H1 (cell line): ENCODE results near the gene PES1. TPM values are rescaled to one million over a fixed set of nuclear protein-coding genes. Genes with fewer than 3 reads are reported as not detected.

ENCODE experiments used
- CBX8 ChIP-seq: fragments of 300-800, 300-1000 bp; sonication (generic); IDR thresholded peaks from 2 replicates; pipeline ENCODE4 v1.7.1; 2016; ENCODE audit warnings: low read depth, low read length, borderline replicate concordance
- CHD1 ChIP-seq: IDR thresholded peaks from 2 replicates; pipeline ENCODE4 v1.6.1; 2012; ENCODE audit warnings: low read depth, low read length, improper control_type of control experiment
- HDAC2 ChIP-seq, 2 experiments: fragments of 300-600 bp in 1 of 2; sonication (generic) in 1 of 2; IDR thresholded peaks; 2 replicates each; pipeline ENCODE4 v1.6.1; 2011 to 2012; ENCODE audit warnings: low read depth in 2 of 2, low read length in 2 of 2, mild to moderate bottlenecking in 2 of 2, moderate library complexity in 2 of 2, borderline replicate concordance in 1 of 2, inconsistent platforms in 1 of 2
- NRF1 ChIP-seq: IDR thresholded peaks from 2 replicates; pipeline ENCODE4 v1.6.1; 2011; ENCODE audit warnings: mild to moderate bottlenecking, low read depth, low read length, improper control_type of control experiment
- POU5F1 ChIP-seq: IDR thresholded peaks from 2 replicates; pipeline ENCODE4 v1.6.1; 2011; ENCODE audit warnings: low read depth, mild to moderate bottlenecking, low read length, moderate library complexity
- RAD21 ChIP-seq, 2 experiments: IDR thresholded peaks in 1 of 2; conservative IDR thresholded peaks in 1 of 2; 2 replicates each; pipeline ENCODE4 v1.6.1; 2011; ENCODE audit warnings: low read depth in 2 of 2, low read length in 2 of 2, improper control_type of control experiment in 1 of 2, inconsistent platforms in 1 of 2, mild to moderate bottlenecking in 1 of 2, moderate library complexity in 1 of 2
- RNF2 ChIP-seq: fragments of 200-900, 300-1000 bp; sonication (generic); IDR thresholded peaks from 2 replicates; pipeline ENCODE4 v1.7.1; 2016; ENCODE audit warnings: borderline replicate concordance, low read depth, mild to moderate bottlenecking, antibody characterized with exemption, low read length; ENCODE audit not compliant: poor library complexity, severe bottlenecking; ENCODE audit errors: missing control alignments
- SRF ChIP-seq: IDR thresholded peaks from 2 replicates; pipeline ENCODE4 v1.6.1; 2011; ENCODE audit warnings: mild to moderate bottlenecking, low read depth, low read length, moderate library complexity
- YY1 ChIP-seq: IDR thresholded peaks from 2 replicates; pipeline ENCODE4 v1.6.1; 2011; ENCODE audit warnings: low read depth, mild to moderate bottlenecking, low read length
- polyA plus RNA-seq, 7 experiments: library from polyadenylated mRNA; depleted of rRNA in 3 of 7; stranded (reverse) in 5 of 7; unstranded in 2 of 7; fragments of >200 nt in 5 of 7; fragments of 200-250 nt in 2 of 7; gene quantifications; 1 replicate in 5 of 7; 2 replicates in 1 of 7; 4 replicates in 1 of 7; pipeline versions ENCODE4 v1.2.1 to v1.2.3, GENCODE V29; 2011 to 2013; ENCODE audit warnings: missing spikeins in 2 of 7, mixed read lengths in 2 of 7
- total RNA-seq: library from RNA; stranded (reverse); fragmentation: NEBNext Ultra II Directional; extraction: Animal tissue kit (Norgen Biotek cat#: 25700); gene quantifications from 2 replicates; pipeline ENCODE4 v1.2.1, GENCODE V29; 2021

The PES1 gene
- total and polyA plus RNA-seq, 2 of the 8 experiments (the other 6 are each of a cell fraction or from before 2014, with no cell fraction given) = 121 to 191 TPM

- TF ChIP-seq RAD21 (IDR thresholded peaks at IDR 0.05 in 1 of 2, conservative IDR thresholded peaks at IDR 0.05 in 1 of 2; ENCODE audit: low read depth in 2 of 2, low read length in 2 of 2) = no peak
- TF ChIP-seq SRF = no peak
- TF ChIP-seq HDAC2 (IDR thresholded peaks at IDR 0.05; ENCODE audit: borderline replicate concordance in 1 of 2, low read depth in 2 of 2, low read length in 2 of 2) = no peak
- no peak for TF ChIP-seq YY1
- no peak for TF ChIP-seq RNF2
- TF ChIP-seq POU5F1 = no peak
- no peak for TF ChIP-seq CHD1
- TF ChIP-seq CBX8 = no peak
- no peak for TF ChIP-seq NRF1
These were observed 18.1 kb downstream of the PES1 start (continued) for GRCh38 chr22:30573594-30574094.
